ENCODE data around the gene ADAMTS7. TPM values are rescaled to one million over a fixed set of nuclear protein-coding genes. Genes with fewer than 3 reads are reported as not detected.

The ADAMTS7 gene
- total RNA-seq, 1 experiment from 2014 or later = 12.0 TPM

DNA sequence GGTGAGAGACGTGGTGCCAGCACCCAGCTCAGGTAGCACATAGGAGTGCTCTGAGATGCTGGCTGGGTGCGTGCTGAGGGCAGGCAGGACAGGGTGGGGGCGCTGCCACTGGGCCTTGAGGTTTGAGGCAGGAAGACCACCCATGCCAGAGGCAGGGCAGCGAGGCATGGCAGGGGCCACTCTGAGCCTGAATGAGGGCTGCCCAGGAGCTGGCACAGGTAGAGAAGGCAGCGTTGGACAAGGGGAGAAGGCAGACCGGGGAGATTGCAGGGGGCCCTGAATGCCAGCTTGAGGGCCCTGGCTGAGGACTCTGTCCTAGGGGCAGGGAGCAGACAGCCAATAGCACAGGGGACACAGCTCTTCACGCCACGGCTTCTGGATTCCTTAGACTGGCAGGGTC lies 50.2 kb downstream of the ADAMTS7 start:
- no TSS peak for BruUV-seq (replicated peaks)
- Histone ChIP-seq H3K9me3 (ENCODE audit: control insufficient read depth in 1 of 2, insufficient read depth in 1 of 2, low read depth in 1 of 2, low read length in 2 of 2) (no peaks in the 10 kb centered on the region), H4K20me1 (ENCODE audit: insufficient read depth) (no peaks in the 10 kb centered on the region), H3K79me2 (ENCODE audit: insufficient read depth, low read length) (no peaks in the 10 kb centered on the region), H3K36me3 (ENCODE audit: control insufficient read depth in 1 of 2, insufficient read depth in 2 of 2, low read length in 2 of 2) (no peaks in the 10 kb centered on the region), H3K27ac (ENCODE audit: low read depth, low read length) (no peak overlapping the region), H3K9me2 (ENCODE audit: insufficient read depth) (no peaks in the 10 kb centered on the region), H3K4me2 (ENCODE audit: low read length) (no peak overlapping the region), H3K9ac (ENCODE audit: low read length) (no peak overlapping the region), H3K27me3 (ENCODE audit: insufficient read depth, low read length) (no peaks in the 10 kb centered on the region), H3K4me1 (ENCODE audit: control insufficient read depth in 1 of 2, insufficient read depth in 2 of 2, low read length in 2 of 2) (no peaks in the 10 kb centered on the region), H2AFZ (ENCODE audit: low read depth, low read length, poor library complexity, severe bottlenecking) (no peak overlapping the region), H3K4me3 (replicated peaks in 1 of 2; ENCODE audit: low read depth in 1 of 2, low read length in 2 of 2) (no peak overlapping the region)
- intact Hi-C loops (cut with micrococcal nuclease) = no loop called here
- ATAC-seq = no peak
- POLR2A ChIA-PET = no interaction called here
- TF ChIP-seq EZH2phosphoT487 (IDR thresholded peaks at IDR 0.05; ENCODE audit: borderline replicate concordance) (no peak), FOSL1 (IDR thresholded peaks at IDR 0.05; ENCODE audit: low read depth) (no peak), YY1 (IDR thresholded peaks at IDR 0.05; ENCODE audit: extremely low read depth, insufficient replicate concordance, low read depth, low read length) (no peak), POLR2A (IDR thresholded peaks at IDR 0.05; ENCODE audit: borderline replicate concordance, extremely low read depth, insufficient read depth, insufficient read length) (no peak), TCF7L2 (IDR thresholded peaks at IDR 0.05; ENCODE audit: borderline replicate concordance, extremely low read depth, insufficient read depth, insufficient read length) (no peak), CBX3 (IDR thresholded peaks at IDR 0.05; ENCODE audit: low read depth) (no peak), RAD21 (IDR thresholded peaks at IDR 0.05; ENCODE audit: low read depth) (no peak), SP1 (IDR thresholded peaks at IDR 0.05; ENCODE audit: low read depth) (no peak), EGR1 (IDR thresholded peaks at IDR 0.05; ENCODE audit: low read depth) (no peak), CTCF (IDR thresholded peaks at IDR 0.05 in 2 of 3, conservative IDR thresholded peaks at IDR 0.05 in 1 of 3; ENCODE audit: borderline replicate concordance in 1 of 3, insufficient read depth in 1 of 3, low read depth in 2 of 3, low read length in 2 of 3) (no peak), POLR2AphosphoS5 (IDR thresholded peaks at IDR 0.05; ENCODE audit: low read depth, low read length) (no peak), MAX (IDR thresholded peaks at IDR 0.05) (no peak), SRF (IDR thresholded peaks at IDR 0.05; ENCODE audit: low read depth) (no peak)
- TF ChIP-seq, protein P1, sequence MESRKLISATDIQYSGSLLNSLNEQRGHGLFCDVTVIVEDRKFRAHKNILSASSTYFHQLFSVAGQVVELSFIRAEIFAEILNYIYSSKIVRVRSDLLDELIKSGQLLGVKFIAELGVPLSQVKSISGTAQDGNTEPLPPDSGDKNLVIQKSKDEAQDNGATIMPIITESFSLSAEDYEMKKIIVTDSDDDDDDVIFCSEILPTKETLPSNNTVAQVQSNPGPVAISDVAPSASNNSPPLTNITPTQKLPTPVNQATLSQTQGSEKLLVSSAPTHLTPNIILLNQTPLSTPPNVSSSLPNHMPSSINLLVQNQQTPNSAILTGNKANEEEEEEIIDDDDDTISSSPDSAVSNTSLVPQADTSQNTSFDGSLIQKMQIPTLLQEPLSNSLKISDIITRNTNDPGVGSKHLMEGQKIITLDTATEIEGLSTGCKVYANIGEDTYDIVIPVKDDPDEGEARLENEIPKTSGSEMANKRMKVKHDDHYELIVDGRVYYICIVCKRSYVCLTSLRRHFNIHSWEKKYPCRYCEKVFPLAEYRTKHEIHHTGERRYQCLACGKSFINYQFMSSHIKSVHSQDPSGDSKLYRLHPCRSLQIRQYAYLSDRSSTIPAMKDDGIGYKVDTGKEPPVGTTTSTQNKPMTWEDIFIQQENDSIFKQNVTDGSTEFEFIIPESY (IDR thresholded peaks at IDR 0.05; ENCODE audit: extremely low read depth, insufficient replicate concordance, low read length) = no peak
- TF ChIP-seq, protein P2, sequence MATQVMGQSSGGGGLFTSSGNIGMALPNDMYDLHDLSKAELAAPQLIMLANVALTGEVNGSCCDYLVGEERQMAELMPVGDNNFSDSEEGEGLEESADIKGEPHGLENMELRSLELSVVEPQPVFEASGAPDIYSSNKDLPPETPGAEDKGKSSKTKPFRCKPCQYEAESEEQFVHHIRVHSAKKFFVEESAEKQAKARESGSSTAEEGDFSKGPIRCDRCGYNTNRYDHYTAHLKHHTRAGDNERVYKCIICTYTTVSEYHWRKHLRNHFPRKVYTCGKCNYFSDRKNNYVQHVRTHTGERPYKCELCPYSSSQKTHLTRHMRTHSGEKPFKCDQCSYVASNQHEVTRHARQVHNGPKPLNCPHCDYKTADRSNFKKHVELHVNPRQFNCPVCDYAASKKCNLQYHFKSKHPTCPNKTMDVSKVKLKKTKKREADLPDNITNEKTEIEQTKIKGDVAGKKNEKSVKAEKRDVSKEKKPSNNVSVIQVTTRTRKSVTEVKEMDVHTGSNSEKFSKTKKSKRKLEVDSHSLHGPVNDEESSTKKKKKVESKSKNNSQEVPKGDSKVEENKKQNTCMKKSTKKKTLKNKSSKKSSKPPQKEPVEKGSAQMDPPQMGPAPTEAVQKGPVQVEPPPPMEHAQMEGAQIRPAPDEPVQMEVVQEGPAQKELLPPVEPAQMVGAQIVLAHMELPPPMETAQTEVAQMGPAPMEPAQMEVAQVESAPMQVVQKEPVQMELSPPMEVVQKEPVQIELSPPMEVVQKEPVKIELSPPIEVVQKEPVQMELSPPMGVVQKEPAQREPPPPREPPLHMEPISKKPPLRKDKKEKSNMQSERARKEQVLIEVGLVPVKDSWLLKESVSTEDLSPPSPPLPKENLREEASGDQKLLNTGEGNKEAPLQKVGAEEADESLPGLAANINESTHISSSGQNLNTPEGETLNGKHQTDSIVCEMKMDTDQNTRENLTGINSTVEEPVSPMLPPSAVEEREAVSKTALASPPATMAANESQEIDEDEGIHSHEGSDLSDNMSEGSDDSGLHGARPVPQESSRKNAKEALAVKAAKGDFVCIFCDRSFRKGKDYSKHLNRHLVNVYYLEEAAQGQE (IDR thresholded peaks at IDR 0.05; ENCODE audit: low read depth) = no peak
- TF ChIP-seq, protein P3, sequence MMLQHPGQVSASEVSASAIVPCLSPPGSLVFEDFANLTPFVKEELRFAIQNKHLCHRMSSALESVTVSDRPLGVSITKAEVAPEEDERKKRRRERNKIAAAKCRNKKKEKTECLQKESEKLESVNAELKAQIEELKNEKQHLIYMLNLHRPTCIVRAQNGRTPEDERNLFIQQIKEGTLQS (IDR thresholded peaks at IDR 0.05) = no peak
- RAD21 ChIA-PET (ENCODE audit: low non-redundant PET in 1 of 2, low total read pairs in 2 of 2, uncharacterized antibody in 2 of 2, unreplicated experiment in 2 of 2) = no interaction called here
- DNase-seq (ENCODE audit: low read depth, low spot score) = no peak
- CTCF ChIA-PET = no interaction called here

All from HCT116 (cell line).